Mucosa of rectum (tissue), 2 donors: ENCODE measurements around the gene SYAP1.

ENCODE experiments used
- H3K27ac ChIP-seq, 2 donors: one replicate each; pipeline ENCODE4 v1.7.0; 2013; ENCODE audit warnings: inconsistent platforms in 2 of 2, low read depth in 2 of 2, low read length in 2 of 2
- H3K27me3 ChIP-seq, 2 donors: one replicate each; pipeline ENCODE4 v1.7.0; 2013; ENCODE audit warnings: low read length in 2 of 2; ENCODE audit not compliant: control insufficient read depth in 2 of 2, insufficient read depth in 2 of 2
- H3K36me3 ChIP-seq, 2 donors: one replicate each; pipeline ENCODE4 v1.7.0; 2013; ENCODE audit warnings: low read length in 2 of 2; ENCODE audit not compliant: control insufficient read depth in 2 of 2, insufficient read depth in 2 of 2
- H3K4me1 ChIP-seq, 2 donors: one replicate each; pipeline ENCODE4 v1.7.0; 2013; ENCODE audit warnings: low read length in 2 of 2, mild to moderate bottlenecking in 1 of 2; ENCODE audit not compliant: control insufficient read depth in 2 of 2, insufficient read depth in 2 of 2
- H3K4me3 ChIP-seq, 2 donors: one replicate each; pipeline ENCODE4 v1.7.0; 2013; ENCODE audit warnings: low read length in 2 of 2
- H3K9ac ChIP-seq, 2 donors: one replicate each; pipeline ENCODE4 v1.7.0; 2013; ENCODE audit warnings: low read length in 2 of 2, low read depth in 1 of 2, mild to moderate bottlenecking in 1 of 2
- H3K9me3 ChIP-seq, 2 donors: one replicate each; pipeline ENCODE4 v1.7.0; 2013; ENCODE audit warnings: low read length in 2 of 2; ENCODE audit not compliant: control insufficient read depth in 2 of 2
- donor health status: healthy.
- donor health status: Normal muscosa, but diverticular disease.

The SYAP1 gene

DNA sequence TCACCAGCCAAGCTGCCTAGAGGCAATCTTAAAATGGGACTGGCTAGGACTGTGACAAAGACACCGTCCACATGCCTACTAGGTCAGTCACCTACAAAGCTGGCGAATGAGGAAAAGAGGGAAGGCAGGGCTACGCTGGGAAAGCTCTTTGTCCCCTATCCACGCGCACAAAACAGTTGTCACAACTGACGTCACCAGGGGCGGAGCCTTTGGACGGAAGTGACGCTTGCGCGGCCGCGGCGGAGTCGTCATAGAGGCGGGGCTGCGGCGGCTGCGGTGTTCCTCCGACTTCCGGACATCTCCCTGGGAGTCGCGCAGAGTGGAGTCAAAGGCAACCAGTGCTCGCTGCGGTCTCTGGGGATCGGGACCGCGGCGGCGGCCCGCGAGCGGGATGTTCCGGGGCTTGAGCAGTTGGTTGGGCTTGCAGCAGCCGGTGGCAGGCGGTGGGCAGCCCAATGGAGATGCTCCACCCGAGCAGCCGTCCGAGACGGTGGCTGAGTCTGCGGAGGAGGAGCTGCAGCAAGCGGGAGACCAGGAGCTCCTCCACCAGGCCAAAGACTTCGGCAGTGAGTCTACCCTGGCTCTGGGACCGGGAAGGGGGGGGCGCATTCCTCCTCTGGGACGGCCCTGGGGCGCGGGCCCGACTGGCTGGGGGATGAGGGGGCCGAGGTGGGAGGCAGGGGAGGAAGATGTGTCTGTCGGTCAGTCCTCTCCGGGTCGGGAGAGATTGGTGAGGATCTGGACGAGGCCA is at the start of gene SYAP1:
TSS of gene SYAP1 (plus strand) at position 279 of the 751 bp plus-strand sequence. CDS start at position 392, 113 bp downstream.
- Histone ChIP-seq H3K36me3 (no peaks in the 10 kb centered on the region), H3K9me3 (no peaks in the 10 kb centered on the region), H3K27me3 (peaks cover 0 to 3% of the 10 kb centered on the region in 2 donors), H3K27ac (peak within 1 kb of the TSS; percentile 97 to 98), H3K4me1 (peaks cover 12% of the 10 kb centered on the region in 2 donors), H3K9ac (peak within 1 kb of the TSS; percentile 95), H3K4me3 (peak within 1 kb of the TSS; percentile 94)

GRCh38 chrX:16671005-16671404 is 48.4 kb upstream of the SYAP1 start:
- H3K27me3 ChIP-seq: peaks cover 0 to 4% of the 10 kb centered on the region in 2 donors
- H3K4me3 ChIP-seq: no peak overlapping the region
- H3K36me3 ChIP-seq: peaks cover 2 to 5% of the 10 kb centered on the region in 2 donors
- H3K9me3 ChIP-seq: no peaks in the 10 kb centered on the region
- H3K27ac ChIP-seq: no peak overlapping the region
- H3K4me1 ChIP-seq: no peaks in the 10 kb centered on the region
- H3K9ac ChIP-seq: no peak overlapping the region

DNA sequence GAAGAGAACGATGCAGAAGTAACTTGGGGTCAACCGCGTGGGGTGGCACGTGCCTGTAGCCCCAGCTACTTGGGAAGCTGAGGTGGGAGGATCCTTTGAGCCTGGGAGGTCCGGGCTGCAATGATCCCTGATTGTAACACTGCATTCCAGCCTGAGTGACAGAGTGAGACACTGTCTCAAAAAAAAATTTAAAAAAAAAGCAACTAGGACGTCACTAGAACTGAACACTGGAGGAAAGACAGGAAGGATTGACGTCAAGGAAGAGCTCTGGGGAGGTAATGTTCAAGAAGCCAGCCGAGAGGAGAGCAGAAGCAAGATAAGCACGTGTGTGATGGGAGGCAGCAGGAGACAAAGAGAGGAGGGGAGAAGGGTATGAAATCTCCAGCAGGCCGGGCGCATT is 40.7 kb upstream of the SYAP1 start:
- peaks cover 2 to 3% of the 10 kb centered on the region in 2 donors for H3K27me3 ChIP-seq
- peaks cover 5% of the 10 kb centered on the region in 2 donors for H3K36me3 ChIP-seq
- H3K4me3 ChIP-seq: no peak overlapping the region
- no peaks in the 10 kb centered on the region for H3K9me3 ChIP-seq
- H3K27ac ChIP-seq: no peak overlapping the region
- H3K4me1 ChIP-seq: no peaks in the 10 kb centered on the region
- no peak overlapping the region for H3K9ac ChIP-seq

GRCh38 chrX:16683007-16683664 is 36.3 kb upstream of the SYAP1 start:
- Histone ChIP-seq H3K9me3 (no peaks in the 10 kb centered on the region), H3K9ac (no peak overlapping the region), H3K36me3 (peaks cover under 1 to 10% of the 10 kb centered on the region in 2 donors), H3K4me1 (no peaks in the 10 kb centered on the region), H3K27me3 (peaks cover 3% of the 10 kb centered on the region in 2 donors), H3K27ac (no peak overlapping the region), H3K4me3 (no peak overlapping the region)

- Histone ChIP-seq H3K27me3 (peaks cover 0 to 3% of the 10 kb centered on the region in 2 donors), H3K27ac (no peak overlapping the region), H3K36me3 (peaks cover 0 to 18% of the 10 kb centered on the region in 2 donors), H3K9ac (no peak overlapping the region), H3K4me3 (no peak overlapping the region), H3K4me1 (no peaks in the 10 kb centered on the region), H3K9me3 (no peaks in the 10 kb centered on the region)
Observed at GRCh38 chrX:16687514-16687913, 31.9 kb upstream of the SYAP1 start.

DNA sequence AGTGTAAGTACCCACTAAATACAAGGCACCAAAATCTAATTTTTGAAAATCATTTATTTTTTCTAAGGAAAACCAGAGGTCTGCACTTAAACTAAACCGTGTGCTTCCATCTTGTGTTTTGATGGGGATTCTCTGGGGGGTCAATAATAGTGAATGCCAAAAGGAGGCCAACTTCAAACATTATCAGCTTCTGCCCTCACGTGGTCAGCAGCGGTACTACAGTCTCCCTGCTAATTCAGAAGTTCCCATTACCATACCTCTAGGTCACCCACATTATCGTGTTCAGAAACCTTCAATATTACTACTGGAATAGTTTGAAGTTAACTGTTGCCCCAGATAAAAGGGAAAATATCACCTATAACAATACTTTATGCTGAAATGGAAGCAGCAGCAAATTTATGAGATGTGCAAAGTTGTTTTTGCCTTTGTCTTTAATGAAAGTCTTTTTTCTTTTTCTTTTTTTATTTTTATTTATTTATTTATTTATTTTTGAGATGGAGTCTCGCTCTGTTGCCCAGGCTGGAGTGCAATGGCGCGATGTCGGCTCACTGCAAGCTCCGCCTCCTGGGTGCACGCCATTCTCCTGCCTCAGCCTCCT is 24.2 kb upstream of the SYAP1 start:
- H3K9me3 ChIP-seq: no peaks in the 10 kb centered on the region
- no peak overlapping the region for H3K9ac ChIP-seq
- no peak overlapping the region for H3K4me3 ChIP-seq
- H3K36me3 ChIP-seq: peaks cover 0 to 27% of the 10 kb centered on the region in 2 donors
- no peak overlapping the region for H3K27ac ChIP-seq
- no peaks in the 10 kb centered on the region for H3K27me3 ChIP-seq
- no peaks in the 10 kb centered on the region for H3K4me1 ChIP-seq

DNA sequence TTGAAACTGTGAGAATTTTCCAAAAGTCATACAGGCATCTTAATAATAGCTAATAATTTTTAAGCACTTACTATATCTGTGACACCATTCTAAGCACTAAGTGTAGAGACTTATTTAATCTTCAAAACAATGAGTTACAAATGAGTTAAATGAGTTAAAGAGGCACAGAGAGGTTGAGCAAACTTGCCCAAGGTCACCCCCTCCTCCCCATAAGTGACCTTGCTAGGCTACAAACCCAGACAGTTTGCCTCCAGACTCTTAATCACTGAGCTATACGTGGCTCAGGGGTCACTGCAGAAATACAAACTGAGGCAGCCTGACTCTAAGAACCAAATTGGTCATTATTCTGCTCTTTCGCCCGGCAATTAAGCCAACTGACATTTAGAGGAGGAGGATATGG is 22.5 kb upstream of the SYAP1 start:
- Histone ChIP-seq H3K27ac (no peak overlapping the region), H3K36me3 (peaks cover 0 to 22% of the 10 kb centered on the region in 2 donors), H3K9me3 (no peaks in the 10 kb centered on the region), H3K4me3 (no peak overlapping the region), H3K27me3 (no peaks in the 10 kb centered on the region), H3K9ac (no peak overlapping the region), H3K4me1 (no peaks in the 10 kb centered on the region)

- no peaks in the 10 kb centered on the region for H3K9me3 ChIP-seq
- no peak overlapping the region for H3K27ac ChIP-seq
- no peak overlapping the region for H3K4me3 ChIP-seq
- no peaks in the 10 kb centered on the region for H3K4me1 ChIP-seq
- no peaks in the 10 kb centered on the region for H3K27me3 ChIP-seq
- no peak overlapping the region for H3K9ac ChIP-seq
- peaks cover 0 to 12% of the 10 kb centered on the region in 2 donors for H3K36me3 ChIP-seq
Observed at GRCh38 chrX:16699389-16699788, 20.0 kb upstream of the SYAP1 start.

DNA sequence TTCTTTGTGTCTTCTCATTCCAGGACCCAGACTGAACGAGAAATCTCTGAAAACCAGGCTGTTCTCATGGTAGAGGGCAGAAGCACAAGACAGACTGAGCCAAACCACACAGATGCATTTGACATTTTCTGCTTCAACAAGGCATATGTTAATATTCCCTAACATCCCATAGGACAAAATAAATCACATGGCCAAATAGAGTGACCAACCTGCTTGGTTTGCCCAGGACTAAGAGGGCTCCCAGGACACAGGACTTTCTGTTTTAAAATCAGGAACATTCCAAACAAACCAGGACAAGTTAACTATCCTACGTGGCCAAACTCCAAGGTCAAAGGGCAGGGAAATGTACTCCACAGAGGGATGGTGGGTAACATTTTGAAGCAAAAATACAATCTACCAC is 18.7 kb upstream of the SYAP1 start:
- H3K27ac ChIP-seq: no peak overlapping the region
- H3K9ac ChIP-seq: no peak overlapping the region
- no peak overlapping the region for H3K4me3 ChIP-seq

More for the DNA sequence above, 18.7 kb upstream of the SYAP1 start:
- peaks cover 0 to 12% of the 10 kb centered on the region in 2 donors for H3K36me3 ChIP-seq
- H3K4me1 ChIP-seq: no peaks in the 10 kb centered on the region
- no peaks in the 10 kb centered on the region for H3K27me3 ChIP-seq
- H3K9me3 ChIP-seq: no peaks in the 10 kb centered on the region
